Keratinocyte (primary cell): ENCODE data around the gene B4GALT2. TPM values are rescaled to one million over a fixed set of nuclear protein-coding genes. Genes with fewer than 3 reads are reported as not detected.

Experiments
- DNase-seq: peaks from one replicate; pipeline ENCODE4 v3.0.0-alpha.2; 2011; ENCODE audit warnings: low read depth, missing footprints, low spot score
- FAIRE-seq: peaks from 2 replicates; lab custom pipeline; 2011; peaks lifted over from hg19 to GRCh38; lab: Jason Lieb, UNC
- H2AFZ ChIP-seq: 2 replicates; pipeline ENCODE4 v1.6.0; 2012; ENCODE audit warnings: low read length, control low read depth, inconsistent platforms; ENCODE audit not compliant: control insufficient read depth
- H3K27ac ChIP-seq: 2 replicates; pipeline ENCODE4 v1.5.1; 2011; ENCODE audit warnings: low read length; ENCODE audit not compliant: control insufficient read depth, insufficient read depth
- H3K27me3 ChIP-seq: 3 replicates; pipeline ENCODE4 v1.6.0; 2011; ENCODE audit warnings: low read length; ENCODE audit not compliant: control insufficient read depth, insufficient read depth; ENCODE audit errors: extremely low read depth
- H3K36me3 ChIP-seq, 2 experiments: 2 replicates in 1 of 2; 3 replicates in 1 of 2; pipeline ENCODE4 v1.5.1; 2011; ENCODE audit warnings: low read length in 2 of 2, mild to moderate bottlenecking in 1 of 2; ENCODE audit not compliant: control insufficient read depth in 2 of 2, insufficient read depth in 2 of 2; ENCODE audit errors: extremely low read depth in 1 of 2
- H3K4me1 ChIP-seq: 3 replicates; pipeline ENCODE4 v1.5.1; 2011; ENCODE audit warnings: low read length; ENCODE audit not compliant: control insufficient read depth, insufficient read depth; ENCODE audit errors: extremely low read depth
- H3K4me2 ChIP-seq: 3 replicates; pipeline ENCODE4 v1.6.0; 2011; ENCODE audit warnings: low read depth, low read length; ENCODE audit not compliant: control insufficient read depth, insufficient read depth; ENCODE audit errors: extremely low read depth
- H3K4me3 ChIP-seq, 3 experiments: fragments of 200-600 bp in 1 of 3; sonication (generic) in 1 of 3; 2 replicates in 2 of 3; 3 replicates in 1 of 3; pipeline ENCODE4 v1.5.1; 2011 to 2016; ENCODE audit warnings: low read length in 3 of 3, mild to moderate bottlenecking in 3 of 3, control low read depth in 2 of 3, inconsistent platforms in 1 of 3, low read depth in 1 of 3, mixed read lengths in 1 of 3, mixed run types in 1 of 3, moderate library complexity in 1 of 3; ENCODE audit not compliant: control insufficient read depth in 2 of 3, insufficient read depth in 2 of 3; ENCODE audit errors: extremely low read depth in 1 of 3
- H3K79me2 ChIP-seq: 2 replicates; pipeline ENCODE4 v1.6.0; 2012; ENCODE audit warnings: low read length; ENCODE audit not compliant: control insufficient read depth, insufficient read depth
- H3K9ac ChIP-seq: 3 replicates; pipeline ENCODE4 v1.6.0; 2011; ENCODE audit warnings: low read length; ENCODE audit not compliant: control insufficient read depth, insufficient read depth; ENCODE audit errors: extremely low read depth
- H3K9me1 ChIP-seq: 3 replicates; pipeline ENCODE4 v1.6.0; 2011; ENCODE audit warnings: low read length; ENCODE audit not compliant: control insufficient read depth, insufficient read depth; ENCODE audit errors: extremely low read depth
- H3K9me3 ChIP-seq: 2 replicates; pipeline ENCODE4 v1.5.1; 2012; ENCODE audit warnings: low read depth, low read length; ENCODE audit not compliant: control insufficient read depth
- H4K20me1 ChIP-seq: 3 replicates; pipeline ENCODE4 v1.6.0; 2011; ENCODE audit warnings: low read length; ENCODE audit not compliant: control insufficient read depth, insufficient read depth; ENCODE audit errors: extremely low read depth
- EZH2 ChIP-seq: IDR thresholded peaks from one replicate; pipeline ENCODE4 v1.6.1; 2012; ENCODE audit warnings: inconsistent platforms, mild to moderate bottlenecking, low read length, moderate library complexity
- dilution Hi-C: fragments of 300-500 bp; cut with MboI; formaldehyde crosslinking; loops from one replicate; pipeline ENCODE4 v1.7.0; 2020; ENCODE audit warnings: low sequenced_read_pairs; ENCODE audit not compliant: extremely low pct_ligation_motif_present
- polyA plus RNA-seq, 5 experiments: library from polyadenylated mRNA; depleted of rRNA in 3 of 5; stranded (reverse) in 3 of 5; stranded (forward) in 1 of 5; unstranded in 1 of 5; fragments of >200 nt; gene quantifications; 1 replicate in 1 of 5; 2 replicates in 3 of 5; 3 replicates in 1 of 5; pipeline versions ENCODE4 v1.2.1 to v1.2.3, GENCODE V29; 2011 to 2012; ENCODE audit warnings: missing spikeins in 2 of 5, low read depth in 1 of 5, low replicate concordance in 1 of 5
- TF ChIP-seq, protein P1 (sequence below), 3 experiments: IDR thresholded peaks in 1 of 3; conservative IDR thresholded peaks in 1 of 3; optimal IDR thresholded peaks in 1 of 3; 2 replicates in 2 of 3; 3 replicates in 1 of 3; pipeline versions ENCODE3 to v1.5.1; 2011; ENCODE audit warnings: low read length in 3 of 3, mild to moderate bottlenecking in 3 of 3, moderate library complexity in 2 of 3, control low read depth in 1 of 3, inconsistent platforms in 1 of 3; ENCODE audit not compliant: insufficient read depth in 2 of 3; ENCODE audit errors: extremely low read depth in 1 of 3

Gene B4GALT2
- polyA plus RNA-seq, 1 donor (not counting 4 experiments of a cell fraction or from before 2014, with no cell fraction given) = 39.6 TPM

DNA sequence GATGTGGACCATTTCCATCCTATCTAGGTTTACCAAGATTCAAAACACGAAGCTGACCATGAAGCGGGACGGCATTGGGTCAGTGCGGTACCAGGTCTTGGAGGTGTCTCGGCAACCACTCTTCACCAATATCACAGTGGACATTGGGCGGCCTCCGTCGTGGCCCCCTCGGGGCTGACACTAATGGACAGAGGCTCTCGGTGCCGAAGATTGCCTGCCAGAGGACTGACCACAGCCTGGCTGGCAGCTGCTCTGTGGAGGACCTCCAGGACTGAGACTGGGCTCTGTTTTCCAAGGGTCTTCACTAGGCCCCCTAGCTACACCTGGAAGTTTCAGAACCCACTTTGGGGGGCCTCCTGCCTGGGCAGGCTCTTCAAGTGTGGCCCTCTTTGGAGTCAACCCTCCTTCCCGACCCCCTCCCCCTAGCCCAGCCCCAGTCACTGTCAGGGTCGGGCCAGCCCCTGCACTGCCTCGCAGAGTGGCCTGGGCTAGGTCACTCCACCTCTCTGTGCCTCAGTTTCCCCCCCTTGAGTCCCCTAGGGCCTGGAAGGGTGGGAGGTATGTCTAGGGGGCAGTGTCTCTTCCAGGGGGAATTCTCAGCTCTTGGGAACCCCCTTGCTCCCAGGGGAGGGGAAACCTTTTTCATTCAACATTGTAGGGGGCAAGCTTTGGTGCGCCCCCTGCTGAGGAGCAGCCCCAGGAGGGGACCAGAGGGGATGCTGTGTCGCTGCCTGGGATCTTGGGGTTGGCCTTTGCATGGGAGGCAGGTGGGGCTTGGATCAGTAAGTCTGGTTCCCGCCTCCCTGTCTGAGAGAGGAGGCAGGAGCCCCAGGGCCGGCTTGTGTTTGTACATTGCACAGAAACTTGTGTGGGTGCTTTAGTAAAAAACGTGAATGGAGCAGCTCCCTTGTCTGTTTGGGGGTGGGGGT lies 11.5 kb downstream of the B4GALT2 start:
- Histone ChIP-seq H3K9ac (peak overlapping the region; percentile 83), H3K9me1 (no peaks in the 10 kb centered on the region), H3K4me3 (peak overlapping the region; percentile 58 to 68 (median 61)), H3K4me2 (peak overlapping the region; percentile 85), H3K79me2 (no peaks in the 10 kb centered on the region), H3K27ac (peak overlapping the region; percentile 90), H3K36me3 (peaks cover 7 to 19% of the 10 kb centered on the region in 2 experiments), H3K9me3 (no peaks in the 10 kb centered on the region), H4K20me1 (no peaks in the 10 kb centered on the region), H3K27me3 (no peaks in the 10 kb centered on the region), H2AFZ (no peak overlapping the region), H3K4me1 (peaks cover 36% of the 10 kb centered on the region)
- dilution Hi-C loops = no loop called here
- no peak for FAIRE-seq
- TF ChIP-seq EZH2 = no peak
- TF ChIP-seq, protein P1, sequence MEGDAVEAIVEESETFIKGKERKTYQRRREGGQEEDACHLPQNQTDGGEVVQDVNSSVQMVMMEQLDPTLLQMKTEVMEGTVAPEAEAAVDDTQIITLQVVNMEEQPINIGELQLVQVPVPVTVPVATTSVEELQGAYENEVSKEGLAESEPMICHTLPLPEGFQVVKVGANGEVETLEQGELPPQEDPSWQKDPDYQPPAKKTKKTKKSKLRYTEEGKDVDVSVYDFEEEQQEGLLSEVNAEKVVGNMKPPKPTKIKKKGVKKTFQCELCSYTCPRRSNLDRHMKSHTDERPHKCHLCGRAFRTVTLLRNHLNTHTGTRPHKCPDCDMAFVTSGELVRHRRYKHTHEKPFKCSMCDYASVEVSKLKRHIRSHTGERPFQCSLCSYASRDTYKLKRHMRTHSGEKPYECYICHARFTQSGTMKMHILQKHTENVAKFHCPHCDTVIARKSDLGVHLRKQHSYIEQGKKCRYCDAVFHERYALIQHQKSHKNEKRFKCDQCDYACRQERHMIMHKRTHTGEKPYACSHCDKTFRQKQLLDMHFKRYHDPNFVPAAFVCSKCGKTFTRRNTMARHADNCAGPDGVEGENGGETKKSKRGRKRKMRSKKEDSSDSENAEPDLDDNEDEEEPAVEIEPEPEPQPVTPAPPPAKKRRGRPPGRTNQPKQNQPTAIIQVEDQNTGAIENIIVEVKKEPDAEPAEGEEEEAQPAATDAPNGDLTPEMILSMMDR (optimal IDR thresholded peaks at IDR 0.05 in 1 of 3, IDR thresholded peaks at IDR 0.05 in 1 of 3, conservative IDR thresholded peaks at IDR 0.05 in 1 of 3; ENCODE audit: extremely low read depth in 1 of 3, insufficient read depth in 2 of 3, low read length in 3 of 3) = peak in 1 of 3 experiments; percentile 32
- no peak for DNase-seq

DNA sequence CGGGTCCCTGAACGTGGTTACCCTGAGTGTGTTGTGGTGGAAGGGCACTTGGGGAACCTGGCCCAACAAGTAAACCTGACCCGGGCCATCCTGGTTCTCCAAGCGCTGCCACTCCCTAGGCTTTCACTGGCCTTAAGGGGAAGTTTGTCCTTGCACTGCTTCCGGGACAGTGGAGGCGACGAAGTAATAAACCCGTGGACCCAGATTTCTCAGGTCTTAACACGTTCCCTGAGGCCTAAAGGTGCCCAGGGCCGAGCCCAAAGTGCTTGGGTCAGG lies 12.1 kb downstream of the B4GALT2 start:
- H3K4me1 ChIP-seq = peaks cover 31% of the 10 kb centered on the region
- no peaks in the 10 kb centered on the region for H4K20me1 ChIP-seq
- dilution Hi-C loops = no loop called here
- peak overlapping the region; percentile 58 to 68 (median 61) for H3K4me3 ChIP-seq
- no peaks in the 10 kb centered on the region for H3K9me3 ChIP-seq
- no peaks in the 10 kb centered on the region for H3K27me3 ChIP-seq
- peak overlapping the region; percentile 90 for H3K27ac ChIP-seq
- H2AFZ ChIP-seq = peak overlapping the region; percentile 42
- no peak for TF ChIP-seq EZH2
- TF ChIP-seq, protein P1 (optimal IDR thresholded peaks at IDR 0.05 in 1 of 3, IDR thresholded peaks at IDR 0.05 in 1 of 3, conservative IDR thresholded peaks at IDR 0.05 in 1 of 3; ENCODE audit: extremely low read depth in 1 of 3, insufficient read depth in 2 of 3, low read length in 3 of 3) = no peak
- peak overlapping the region; percentile 83 for H3K9ac ChIP-seq
- peaks cover 4 to 14% of the 10 kb centered on the region in 2 experiments for H3K36me3 ChIP-seq
- H3K9me1 ChIP-seq = no peaks in the 10 kb centered on the region
- DNase-seq (no peak), FAIRE-seq (no peak)
- H3K4me2 ChIP-seq = peak overlapping the region; percentile 85
- no peaks in the 10 kb centered on the region for H3K79me2 ChIP-seq
